NOMO-1 treated with DMSO at 0.1 percent for 48 hours (cell line): Measurements from ENCODE around the gene NRG3.
A peak's percentile ranks its signal among the peaks of the same experiment; 100 is the strongest.
"Not testable (repeated sequence)": the region's sequence is repeated elsewhere in the genome, so short reads cannot be mapped to it uniquely, and the experiment has no call there.

Source experiments
- DNase-seq: peaks from one replicate; lab custom pipeline; 2025; ENCODE audit not compliant: unreplicated experiment; lab: John Stamatoyannopoulos, UW

NRG3 gene

GRCh38 chr10:82653244-82654155, 778.5 kb downstream of the NRG3 start:
- no peak for DNase-seq

- no peak for DNase-seq
These were observed 785.2 kb downstream of the NRG3 start for GRCh38 chr10:82660205-82660604.

GRCh38 chr10:82660986-82661385, 786.0 kb downstream of the NRG3 start:
- no peak for DNase-seq

- DNase-seq: no peak
These were observed 786.7 kb downstream of the NRG3 start for GRCh38 chr10:82661701-82662100.

- DNase-seq: no peak
These were observed 793.4 kb downstream of the NRG3 start for GRCh38 chr10:82668221-82668895.

- DNase-seq: no peak
These were observed 799.0 kb downstream of the NRG3 start for GRCh38 chr10:82674036-82674435.

- DNase-seq: not testable (repeated sequence)
These were observed 802.9 kb downstream of the NRG3 start for GRCh38 chr10:82677932-82678331.

GRCh38 chr10:82678451-82678850, 803.5 kb downstream of the NRG3 start:
- not testable (repeated sequence) for DNase-seq

GRCh38 chr10:82680608-82681007, 805.6 kb downstream of the NRG3 start:
- no peak for DNase-seq

- no peak for DNase-seq
These were observed 809.0 kb downstream of the NRG3 start for GRCh38 chr10:82683945-82684344.

GRCh38 chr10:82685087-82685486, 810.1 kb downstream of the NRG3 start:
- no peak for DNase-seq

- DNase-seq: no peak
These were observed 816.2 kb downstream of the NRG3 start for GRCh38 chr10:82691211-82691610.

- DNase-seq: no peak
These were observed 817.5 kb downstream of the NRG3 start for GRCh38 chr10:82692458-82692857.

GRCh38 chr10:82721831-82722230, 846.8 kb downstream of the NRG3 start:
- no peak for DNase-seq

GRCh38 chr10:82722273-82722672, 847.3 kb downstream of the NRG3 start:
- no peak for DNase-seq

- DNase-seq: no peak
These were observed 861.3 kb downstream of the NRG3 start for GRCh38 chr10:82736305-82736704.

GRCh38 chr10:82737549-82737948, 862.6 kb downstream of the NRG3 start:
- no peak for DNase-seq

- DNase-seq: no peak
These were observed 863.6 kb downstream of the NRG3 start for GRCh38 chr10:82738592-82738991.

GRCh38 chr10:82742478-82742877, 867.5 kb downstream of the NRG3 start:
- DNase-seq: peak; percentile 26

- no peak for DNase-seq
These were observed 867.9 kb downstream of the NRG3 start for GRCh38 chr10:82742898-82743297.

- DNase-seq: no peak
These were observed 875.5 kb downstream of the NRG3 start for GRCh38 chr10:82750538-82750937.

- no peak for DNase-seq
These were observed 882.4 kb downstream of the NRG3 start for GRCh38 chr10:82757397-82757796.
